K562 (cell line): ENCODE results near the gene ITGA11.

ENCODE experiments used
- CC2D1A ChIP-seq: fragments of 450-650 bp; IDR thresholded peaks from 2 replicates; pipeline ENCODE4 v1.6.1; 2017; ENCODE audit warnings: mild to moderate bottlenecking
- CHD1 ChIP-seq: fragments of 200-600 bp; sonication (generic); IDR thresholded peaks from one replicate; pipeline ENCODE4 v1.6.1; 2012; ENCODE audit warnings: mild to moderate bottlenecking, moderate library complexity, low read length, inconsistent platforms
- KAT7 ChIP-seq: sonication (generic); formaldehyde crosslinking; IDR thresholded peaks from 2 replicates; pipeline ENCODE4 v1.8.0; 2022; ENCODE audit warnings: missing genetic modification reagents, mild to moderate bottlenecking, borderline replicate concordance
- TF ChIP-seq, protein P1 (sequence below): sonication (generic); formaldehyde crosslinking; IDR thresholded peaks from 2 replicates; pipeline ENCODE4 v1.9.0; 2022; ENCODE audit warnings: mild to moderate bottlenecking, missing genetic modification reagents

DNA sequence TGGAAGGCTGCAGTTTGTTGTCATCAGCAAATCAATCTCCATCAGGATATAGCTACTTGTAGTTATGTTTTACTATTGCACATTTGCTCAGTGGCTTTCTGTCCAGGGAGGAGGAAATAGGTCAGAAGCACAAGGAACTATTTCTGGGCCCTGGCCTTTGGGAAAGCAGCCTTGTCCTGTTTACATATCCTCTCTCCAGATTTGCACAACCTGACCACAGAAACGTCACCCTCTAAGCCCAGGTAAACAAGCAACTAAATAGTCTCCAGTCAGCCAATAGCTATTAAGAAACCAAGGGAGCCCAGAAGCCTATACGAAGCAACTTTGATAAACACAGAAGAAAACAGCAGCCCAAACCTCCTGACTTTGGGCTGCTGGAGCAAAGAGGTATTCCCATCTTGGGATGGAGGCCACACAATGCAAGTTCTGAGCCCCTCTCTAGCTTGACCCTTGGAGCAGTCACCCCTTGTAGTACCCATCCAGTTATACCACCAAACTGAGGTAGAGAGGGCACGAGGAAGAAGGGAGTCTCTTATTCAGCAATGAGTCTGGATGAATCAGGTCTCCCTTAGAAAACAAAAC, 156.7 kb downstream of the ITGA11 start:
- no peak for TF ChIP-seq CC2D1A
- TF ChIP-seq KAT7 (CRISPR knock-in tag): no peak
- TF ChIP-seq, protein P1, sequence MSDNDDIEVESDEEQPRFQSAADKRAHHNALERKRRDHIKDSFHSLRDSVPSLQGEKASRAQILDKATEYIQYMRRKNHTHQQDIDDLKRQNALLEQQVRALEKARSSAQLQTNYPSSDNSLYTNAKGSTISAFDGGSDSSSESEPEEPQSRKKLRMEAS (CRISPR knock-in tag): no peak
- no peak for TF ChIP-seq CHD1
